ENCODE measurements around the gene CDK18.
A peak's percentile ranks its signal among the peaks of the same experiment; 100 is the strongest.

Gene CDK18

DNA sequence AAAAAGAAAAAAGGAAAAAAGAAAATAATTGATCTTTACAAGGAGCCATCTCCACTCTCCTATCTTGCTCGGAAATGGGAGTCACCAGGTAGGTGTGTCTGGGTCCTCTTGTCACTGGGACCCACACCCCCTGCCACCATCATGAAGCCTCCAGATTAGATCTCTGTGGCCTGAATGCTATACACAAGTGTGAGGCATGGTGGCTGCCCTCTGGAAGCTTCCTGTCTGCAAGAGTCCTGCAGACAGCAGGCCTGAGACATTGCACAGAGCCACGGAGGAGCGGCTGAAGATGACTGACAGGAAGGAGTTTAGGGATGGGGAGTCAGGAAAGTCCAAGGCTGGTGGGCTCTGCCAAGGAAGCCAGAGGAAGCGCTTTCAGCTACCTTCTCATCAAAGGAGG lies 16.2 kb downstream of the CDK18 start:
- FAIRE-seq = no peak

DNA sequence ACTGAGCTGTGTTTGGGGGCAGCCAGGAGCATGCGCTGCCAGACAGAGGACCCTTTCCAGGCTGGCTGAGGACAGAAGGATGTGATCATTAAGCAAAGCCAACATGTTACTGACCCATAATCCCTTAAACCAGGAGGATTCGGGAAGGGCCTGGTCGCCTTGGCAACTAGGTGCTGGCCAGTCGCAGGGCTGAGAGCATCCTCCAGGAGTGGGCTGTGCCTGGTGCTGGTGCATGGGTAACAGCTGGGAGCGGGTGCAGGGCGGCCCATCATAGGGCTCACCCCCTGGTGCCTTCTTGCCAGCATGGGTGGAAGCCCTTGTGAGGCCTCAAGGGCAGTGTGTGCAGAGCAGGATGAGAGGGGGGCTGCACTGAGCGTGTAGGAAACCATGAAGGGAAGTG lies 17.2 kb downstream of the CDK18 start:
- FAIRE-seq (no peak), DNase-seq (ENCODE audit: insufficient read length, low spot score) (no peak)

More for the DNA sequence above, 16.2 kb downstream of the CDK18 start:
- DNase-seq (ENCODE audit: insufficient read length, low spot score) = no peak

- FAIRE-seq = no peak
- no peak for DNase-seq (ENCODE audit: insufficient read length, low spot score)
Measured at GRCh38 chr1:205522692-205523091, 18.2 kb downstream of the CDK18 start.

- peak; percentile 20 for FAIRE-seq
Measured at GRCh38 chr1:205523261-205523890, 18.9 kb downstream of the CDK18 start.

DNA sequence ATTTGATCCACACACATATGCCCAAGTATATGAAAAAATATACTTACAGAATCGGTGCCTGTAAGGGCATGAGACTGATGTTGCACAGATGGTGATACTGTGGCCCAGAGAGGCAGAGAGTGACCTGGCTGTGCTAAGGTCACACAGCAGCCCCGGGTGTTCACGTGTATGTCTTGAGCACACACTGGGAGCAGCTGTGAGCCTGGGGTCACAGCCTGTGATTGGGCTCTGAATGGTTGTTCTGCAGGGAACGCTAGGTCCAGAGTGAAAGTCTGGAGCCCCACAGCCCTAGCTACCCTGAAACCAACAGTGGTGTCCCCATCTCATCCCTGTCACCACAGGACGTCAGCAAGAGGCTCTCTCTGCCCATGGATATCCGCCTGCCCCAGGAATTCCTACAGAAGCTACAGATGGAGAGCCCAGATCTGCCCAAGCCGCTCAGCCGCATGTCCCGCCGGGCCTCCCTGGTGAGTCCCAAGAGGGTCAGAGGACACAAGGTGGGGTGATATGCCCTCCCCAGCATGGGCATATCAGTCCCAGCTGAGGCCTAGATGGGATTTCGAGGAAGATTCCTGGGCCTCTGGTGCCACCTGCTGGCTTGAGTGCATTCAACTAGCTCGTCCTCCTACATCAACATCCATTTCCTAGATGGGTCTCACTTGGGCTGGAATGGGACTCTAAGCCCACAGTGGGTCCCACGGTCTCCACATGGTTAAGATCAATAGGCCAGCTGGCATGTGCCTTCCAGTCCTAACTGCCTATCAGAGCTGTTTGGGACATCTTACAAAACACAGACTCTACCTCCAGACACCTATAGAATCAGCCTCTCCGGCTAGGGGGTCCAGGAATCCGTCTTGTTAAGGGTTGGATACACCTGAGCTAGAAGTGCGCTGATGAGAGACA lies 19.7 kb downstream of the CDK18 start:
- DNase-seq (ENCODE audit: insufficient read length, low spot score) (peak; percentile 81), FAIRE-seq (peak; percentile 72)

More at GRCh38 chr1:205523261-205523890, 18.9 kb downstream of the CDK18 start:
- no peak for DNase-seq (ENCODE audit: insufficient read length, low spot score)

- DNase-seq (ENCODE audit: insufficient read length, low spot score) (no peak), FAIRE-seq (no peak)
Measured at GRCh38 chr1:205524794-205525101, 20.3 kb downstream of the CDK18 start.

DNA sequence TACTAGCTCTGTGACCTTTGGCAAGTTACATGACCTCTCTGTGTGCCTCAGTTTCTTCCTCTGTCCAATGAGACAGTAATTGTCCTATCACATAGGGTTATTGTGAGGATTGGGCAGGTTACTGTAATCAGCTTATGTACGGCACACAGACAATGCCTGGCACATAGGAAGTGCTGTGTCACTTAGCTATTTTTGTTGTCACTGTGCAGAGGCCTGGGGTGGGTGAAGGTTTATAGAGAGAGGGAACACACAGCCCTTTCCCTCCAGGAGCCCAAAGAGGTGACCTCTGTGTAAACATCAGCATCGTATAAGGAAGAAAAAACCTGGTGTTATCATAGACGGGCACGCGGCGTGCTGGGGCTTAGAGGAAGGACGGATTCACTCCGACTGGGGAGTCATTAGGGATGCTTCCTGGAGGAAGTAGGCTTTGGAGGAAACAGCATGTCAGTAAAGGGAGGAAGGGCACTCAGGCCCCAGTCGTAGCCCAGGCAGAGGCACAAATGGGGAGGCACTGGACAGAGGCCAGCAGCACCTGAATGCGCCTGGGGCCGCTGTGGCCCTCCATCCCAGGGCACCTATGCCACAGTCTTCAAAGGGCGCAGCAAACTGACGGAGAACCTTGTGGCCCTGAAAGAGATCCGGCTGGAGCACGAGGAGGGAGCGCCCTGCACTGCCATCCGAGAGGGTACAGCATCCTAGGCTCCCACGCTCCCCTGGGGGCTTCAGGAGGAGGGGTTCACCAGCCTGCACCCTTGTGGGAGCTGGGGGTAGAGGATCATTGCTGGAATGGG lies 21.2 kb downstream of the CDK18 start:
- DNase-seq (ENCODE audit: insufficient read length, low spot score) (no peak), FAIRE-seq (peak; percentile 42)

GRCh38 chr1:205526431-205526830 lies 22.0 kb downstream of the CDK18 start:
- FAIRE-seq = no peak

GRCh38 chr1:205527931-205528330 lies 23.5 kb downstream of the CDK18 start:
- FAIRE-seq = no peak

More at GRCh38 chr1:205526431-205526830, 22.0 kb downstream of the CDK18 start:
- no peak for DNase-seq (ENCODE audit: insufficient read length, low spot score)

DNA sequence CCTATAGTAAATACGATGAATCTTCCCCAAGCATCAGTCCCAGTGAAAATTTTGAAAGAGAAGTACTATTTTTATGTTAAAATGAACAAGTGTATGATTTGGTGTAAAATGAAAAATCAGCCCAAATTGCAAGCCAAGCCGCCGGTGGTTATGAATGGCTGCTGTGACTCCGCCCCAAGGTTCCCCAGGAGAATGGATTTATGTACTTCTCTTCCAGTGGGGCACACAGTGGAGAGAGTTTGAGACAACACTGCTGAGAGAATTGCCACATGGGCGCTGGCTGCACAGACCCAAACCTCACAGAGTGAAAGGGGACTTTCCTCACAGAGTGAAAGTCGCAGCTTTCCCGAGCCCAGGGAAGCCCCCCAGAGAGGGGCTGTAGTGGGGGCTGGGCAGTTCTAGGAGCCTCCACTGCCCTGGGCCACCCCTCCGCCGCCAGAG lies 24.0 kb downstream of the CDK18 start:
- DNase-seq (ENCODE audit: insufficient read length, low spot score) = no peak

More at GRCh38 chr1:205527931-205528330, 23.5 kb downstream of the CDK18 start:
- DNase-seq (ENCODE audit: insufficient read length, low spot score) = no peak

GRCh38 chr1:205528887-205529825 lies 24.7 kb downstream of the CDK18 start:
- FAIRE-seq (peak; percentile 90), DNase-seq (ENCODE audit: insufficient read length, low spot score) (peak; percentile 85)

More for the DNA sequence above, 24.0 kb downstream of the CDK18 start:
- FAIRE-seq = no peak

GRCh38 chr1:205530116-205530515 lies 25.6 kb downstream of the CDK18 start:
- DNase-seq (ENCODE audit: insufficient read length, low spot score) (no peak), FAIRE-seq (no peak)

DNA sequence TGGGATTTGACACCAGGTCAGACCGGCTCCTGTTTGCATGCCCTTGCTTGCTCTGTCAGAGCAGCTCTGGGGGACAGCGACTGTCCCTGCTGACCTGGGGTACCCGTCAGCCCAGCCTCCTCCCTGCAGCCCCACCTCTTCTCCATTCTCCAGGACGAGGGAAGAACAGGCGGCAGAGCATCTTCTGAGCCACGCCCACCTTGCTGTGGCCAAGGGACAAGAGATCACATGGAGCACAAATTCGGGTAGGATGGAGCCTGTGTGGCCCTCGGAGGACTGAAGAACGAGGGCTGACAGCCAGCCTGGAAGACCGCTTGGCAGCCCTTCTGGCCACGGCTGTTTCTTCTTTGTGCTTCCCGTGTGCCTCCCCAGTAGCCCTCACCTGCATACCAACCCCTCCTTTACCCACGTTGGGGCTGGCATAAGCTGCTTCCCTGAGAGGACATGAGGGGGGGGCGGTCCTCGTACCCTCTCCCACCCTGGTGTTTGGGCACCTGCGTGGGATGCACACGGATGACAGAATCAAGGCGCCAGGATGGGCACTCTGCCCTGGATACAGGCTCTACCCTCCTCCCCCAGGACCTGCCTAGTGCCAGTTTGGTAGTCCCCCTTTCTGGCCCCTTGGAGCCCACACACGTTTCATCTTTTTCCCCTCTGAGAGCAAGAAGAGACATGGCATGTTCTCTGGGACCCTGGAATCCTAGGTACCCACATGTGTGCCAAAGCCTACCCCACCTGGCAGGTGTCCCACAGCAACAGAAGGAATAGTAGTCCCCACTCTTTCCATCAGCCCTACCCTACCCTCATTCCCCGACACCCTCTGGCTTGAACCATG lies 26.9 kb downstream of the CDK18 start:
- FAIRE-seq (no peak), DNase-seq (ENCODE audit: insufficient read length, low spot score) (no peak)

- no peak for FAIRE-seq
- no peak for DNase-seq (ENCODE audit: insufficient read length, low spot score)
Measured at GRCh38 chr1:205532026-205532898, 27.8 kb downstream of the CDK18 start.

DNA sequence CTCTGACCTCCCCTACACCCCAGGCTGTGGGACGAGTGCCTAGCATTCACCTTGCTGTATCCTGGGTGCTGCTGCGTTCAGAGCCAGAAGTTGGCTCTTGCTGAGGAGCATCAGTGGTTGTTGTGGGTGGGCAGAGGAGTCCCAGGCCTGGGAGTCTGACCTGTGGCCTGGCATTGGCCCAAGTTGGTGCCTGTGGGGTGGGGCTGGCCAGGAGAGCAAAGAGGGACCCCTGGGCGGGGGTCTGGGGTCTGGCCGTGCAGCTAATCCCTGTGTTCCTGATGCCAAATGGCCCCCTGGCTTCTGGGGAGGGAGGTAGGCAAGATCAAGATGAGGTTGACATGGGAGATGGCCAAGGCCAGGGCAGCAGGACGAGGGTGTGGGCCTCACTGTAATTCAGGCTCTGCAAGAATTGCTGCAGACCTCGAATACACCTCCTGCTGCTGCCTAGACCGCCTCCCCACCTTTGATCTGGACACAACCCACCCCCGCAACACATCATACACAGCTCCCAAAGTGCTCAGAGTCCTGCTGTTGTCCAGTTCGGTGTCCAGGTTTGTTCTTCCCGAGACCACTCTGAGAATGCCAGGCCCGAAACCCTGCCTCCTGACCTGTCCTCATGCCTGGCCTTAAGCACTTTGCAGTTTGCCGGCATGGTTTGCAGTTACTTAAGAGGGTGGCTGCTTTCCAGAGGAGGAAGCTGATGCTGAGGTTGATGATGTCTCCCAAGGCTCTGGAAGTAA lies 28.7 kb downstream of the CDK18 start:
- no peak for FAIRE-seq
- no peak for DNase-seq (ENCODE audit: insufficient read length, low spot score)

- FAIRE-seq (no peak), DNase-seq (ENCODE audit: insufficient read length, low spot score) (no peak)
Measured at GRCh38 chr1:205533748-205534443, 29.4 kb downstream of the CDK18 start.

DNA sequence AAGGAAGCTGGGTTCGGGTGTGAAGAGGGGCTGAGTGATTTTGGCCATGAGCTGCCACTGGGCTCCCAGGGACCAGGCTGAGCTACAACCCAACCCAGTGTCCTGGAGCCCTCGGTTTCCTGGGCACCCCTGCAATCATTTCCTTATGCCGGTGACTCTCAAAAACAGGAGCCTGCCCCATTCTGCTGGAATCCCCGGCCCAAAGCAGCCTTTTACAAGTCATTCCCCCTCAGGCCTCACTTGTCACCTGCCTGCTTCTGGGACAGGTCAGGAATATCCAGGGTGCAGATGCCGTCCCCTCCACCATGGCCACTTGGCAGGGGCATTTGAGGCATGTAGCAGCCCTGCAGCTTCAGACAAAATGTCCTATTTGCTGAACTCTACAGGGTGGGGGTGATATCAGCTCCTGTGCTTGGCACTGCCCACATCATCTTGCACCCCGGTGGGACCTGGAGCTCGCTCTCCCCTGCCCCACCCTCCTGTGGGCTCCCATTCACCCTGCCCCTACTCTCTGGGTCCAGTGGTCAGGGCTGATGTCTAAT lies 30.0 kb downstream of the CDK18 start:
- FAIRE-seq = no peak
- DNase-seq (ENCODE audit: insufficient read length, low spot score) = no peak

Data from HTR-8/SVneo (cell line).